GM12878 (cell line): Measurements from ENCODE around the gene FOXK1. TPM values are rescaled to one million over a fixed set of nuclear protein-coding genes. Genes with fewer than 3 reads are reported as not detected.

ENCODE experiments used
- ATAC-seq: fragments of 200-7000 bp; cut with Tn5 transposase; 3 replicates; pipeline ENCODE4 v1.9.1; 2020; ENCODE audit warnings: mild to moderate bottlenecking, moderate library complexity
- BruUV-seq: library from RNA; stranded (reverse); fragments of 400-500 nt; replicated peaks from 2 replicates; lab custom pipeline; 2021; lab: Mats Ljungman, UMichigan
- CTCF ChIA-PET: fragments of 300-600 bp; sonication (Branson Sonifier 250); formaldehyde crosslinking; extraction: SDS; loops from one replicate; lab custom pipeline; 2021; ENCODE audit warnings: inconsistent platforms; lab: Yijun Ruan, JAX
- POLR2A ChIA-PET: fragments of 350-600 bp; formaldehyde crosslinking; extraction: SDS; loops from one replicate; lab custom pipeline; 2021; ENCODE audit warnings: inconsistent platforms; lab: Charles Lee
- RAD21 ChIA-PET: fragments of 300-600 bp; sonication (Branson Sonifier 250); formaldehyde crosslinking; loops from one replicate; lab custom pipeline; 2023; ENCODE audit warnings: antibody characterized with exemption; ENCODE audit not compliant: unreplicated experiment; lab: Charles Lee
- SMC1A ChIA-PET: fragments of 300-600 bp; sonication (Branson Sonifier 250); formaldehyde crosslinking; loops from one replicate; lab custom pipeline; 2023; ENCODE audit not compliant: unreplicated experiment, uncharacterized antibody; lab: Charles Lee
- DNase-seq: peaks from one replicate; pipeline ENCODE4 v3.0.0-alpha.2; 2011; ENCODE audit warnings: low read depth, low spot score
- FAIRE-seq: peaks from 3 replicates; lab custom pipeline; 2011; peaks lifted over from hg19 to GRCh38; lab: Jason Lieb, UNC
- H2AFZ ChIP-seq: 2 replicates; pipeline ENCODE4 v1.6.0; 2011; ENCODE audit warnings: low read depth, low read length, control low read depth; ENCODE audit not compliant: control insufficient read depth
- H3K27ac ChIP-seq: 2 replicates; pipeline ENCODE4 v1.5.1; 2011; ENCODE audit warnings: control low read depth; ENCODE audit not compliant: control insufficient read depth, insufficient read depth
- H3K27me3 ChIP-seq, 2 experiments: replicated peaks in 1 of 2; 2 replicates each; pipeline versions ENCODE4 v1.6.0 to v1.6.1; 2011; ENCODE audit warnings: low read length in 1 of 2; ENCODE audit not compliant: control insufficient read depth in 2 of 2, insufficient read depth in 2 of 2
- H3K36me3 ChIP-seq, 2 experiments: 2 replicates each; pipeline ENCODE4 v1.5.1; 2011; ENCODE audit warnings: low read length in 1 of 2; ENCODE audit not compliant: control insufficient read depth in 2 of 2, insufficient read depth in 2 of 2
- H3K4me1 ChIP-seq: 2 replicates; pipeline ENCODE4 v1.6.1; 2011; ENCODE audit warnings: mild to moderate bottlenecking, low read length, moderate library complexity, mixed read lengths; ENCODE audit not compliant: control insufficient read depth, insufficient read depth
- H3K4me2 ChIP-seq: 2 replicates; pipeline ENCODE4 v1.6.0; 2011; ENCODE audit warnings: control low read depth; ENCODE audit not compliant: control insufficient read depth, insufficient read depth
- H3K4me3 ChIP-seq: fragments of 200-600 bp; sonication (generic); 2 replicates; pipeline ENCODE4 v1.5.1; 2016
- H3K79me2 ChIP-seq: 2 replicates; pipeline ENCODE4 v1.6.0; 2011; ENCODE audit warnings: low read length; ENCODE audit not compliant: control insufficient read depth, insufficient read depth
- H3K9ac ChIP-seq: 2 replicates; pipeline ENCODE4 v1.8.0; 2011; ENCODE audit warnings: low read length, control low read depth, mixed read lengths; ENCODE audit not compliant: control insufficient read depth, insufficient read depth
- H3K9me3 ChIP-seq: replicated peaks from 3 replicates; pipeline ENCODE4 v1.5.1; 2011; ENCODE audit warnings: mild to moderate bottlenecking, low read length; ENCODE audit not compliant: control insufficient read depth, insufficient read depth
- H4K20me1 ChIP-seq: 2 replicates; pipeline ENCODE4 v1.6.0; 2011; ENCODE audit not compliant: control insufficient read depth, insufficient read depth
- ATF7 ChIP-seq: fragments of 450-650 bp; IDR thresholded peaks from 2 replicates; pipeline ENCODE4 v1.6.1; 2016; ENCODE audit warnings: low read depth, mild to moderate bottlenecking
- BACH1 ChIP-seq: fragments of 450-650 bp; IDR thresholded peaks from 2 replicates; pipeline ENCODE4 v1.6.1; 2017; ENCODE audit warnings: mild to moderate bottlenecking, borderline replicate concordance
- CHD4 ChIP-seq: fragments of 200-600 bp; sonication (generic); IDR thresholded peaks from 2 replicates; pipeline ENCODE4 v1.6.1; 2016; ENCODE audit warnings: mild to moderate bottlenecking
- HCFC1 ChIP-seq: fragments of 150-350 bp; IDR thresholded peaks from 2 replicates; pipeline ENCODE4 v1.6.1; 2014; ENCODE audit warnings: low read length
- HDAC2 ChIP-seq: fragments of 200-600 bp; sonication (generic); IDR thresholded peaks from 2 replicates; pipeline ENCODE4 v1.6.1; 2017
- JUND ChIP-seq: IDR thresholded peaks from 2 replicates; pipeline ENCODE4 v1.6.1; 2012; ENCODE audit warnings: low read depth, mild to moderate bottlenecking, low read length, improper control_type of control experiment, moderate library complexity
- MEF2B ChIP-seq: fragments of 450-650 bp; IDR thresholded peaks from 2 replicates; pipeline ENCODE4 v1.6.1; 2018; ENCODE audit warnings: mild to moderate bottlenecking, moderate library complexity; ENCODE audit not compliant: partially characterized antibody, poor library complexity, severe bottlenecking
- POLR2A ChIP-seq: IDR thresholded peaks from 2 replicates; pipeline ENCODE4 v1.6.1; 2011; ENCODE audit warnings: low read depth, mild to moderate bottlenecking, low read length
- RAD21 ChIP-seq: IDR thresholded peaks from 2 replicates; pipeline ENCODE4 v1.6.1; 2011; ENCODE audit warnings: mild to moderate bottlenecking, low read depth, low read length, moderate library complexity; ENCODE audit not compliant: insufficient read depth
- RCOR1 ChIP-seq: conservative IDR thresholded peaks from 2 replicates; pipeline ENCODE4 v1.6.1; 2012; ENCODE audit warnings: low read depth, low read length, improper control_type of control experiment
- SREBF1 ChIP-seq: IDR thresholded peaks from 2 replicates; pipeline ENCODE4 v1.6.1; 2012; ENCODE audit warnings: mild to moderate bottlenecking, low read length
- SUZ12 ChIP-seq: fragments of 200-600 bp; sonication (generic); IDR thresholded peaks from one replicate; pipeline ENCODE4 v1.6.1; 2018; ENCODE audit warnings: antibody characterized with exemption, mild to moderate bottlenecking; ENCODE audit not compliant: unreplicated experiment
- TCF3 ChIP-seq: IDR thresholded peaks from 2 replicates; pipeline ENCODE4 v1.6.1; 2012; ENCODE audit warnings: low read depth, mild to moderate bottlenecking, low read length, borderline replicate concordance; ENCODE audit not compliant: insufficient read depth
- WGBS: methylation state at CpG from one replicate; pipeline ENCODE4 v1.1.6; 2016; ENCODE audit warnings: low lambda C conversion rate; ENCODE audit not compliant: insufficient replicate concordance, insufficient coverage; ENCODE audit errors: missing lambda C conversion rate; 5-methylcytosine and 5-hydroxymethylcytosine counted together
- in situ Hi-C: fragments of 300-500 bp; cut with MboI; formaldehyde crosslinking; loops from 9 replicates; pipeline ENCODE4 v1.14.3; 2018; ENCODE audit warnings: mixed read lengths
- intact Hi-C: fragments of 100-400 bp; cut with micrococcal nuclease; formaldehyde crosslinking; loops from one replicate; pipeline ENCODE4 v1.14.2; 2022; ENCODE audit not compliant: unreplicated experiment
- polyA plus RNA-seq, 11 experiments: library from polyadenylated mRNA; depleted of rRNA in 4 of 11; unstranded in 6 of 11; stranded (reverse) in 5 of 11; fragments of >200 nt; fragmentation: Nextera tagmentation in 4 of 11; fragmentation: Illumina TruSeq in 1 of 11; extraction: Ambion mirVana in 4 of 11; extraction: Trizol in 1 of 11; gene quantifications; 1 replicate in 1 of 11; 2 replicates in 10 of 11; pipeline versions ENCODE4 v1.2.1 to v1.2.3, GENCODE V29; 2011 to 2016; ENCODE audit warnings: inconsistent platforms in 2 of 11, missing spikeins in 2 of 11, low read depth in 1 of 11
- total RNA-seq, 4 experiments: library from RNA; depleted of rRNA in 3 of 4; stranded (reverse); fragments of >200 nt in 3 of 4; fragmentation: Illumina TruSeq in 1 of 4; extraction: Trizol in 1 of 4; gene quantifications; 2 replicates each; pipeline versions ENCODE4 v1.2.1 to v1.2.3, GENCODE V29; 2013 to 2021
- TF ChIP-seq, protein P1 (sequence below): fragments of 450-650 bp; formaldehyde crosslinking; IDR thresholded peaks from 2 replicates; pipeline ENCODE4 v1.4.0; 2020; ENCODE audit warnings: mild to moderate bottlenecking, moderate library complexity
- TF ChIP-seq, protein P2 (sequence below), 3 experiments: IDR thresholded peaks in 2 of 3; conservative IDR thresholded peaks in 1 of 3; 2 replicates each; pipeline ENCODE4 v1.5.1; 2011; ENCODE audit warnings: low read depth in 3 of 3, low read length in 3 of 3, mild to moderate bottlenecking in 3 of 3, control low read depth in 2 of 3, moderate library complexity in 2 of 3, inconsistent platforms in 1 of 3, mixed read lengths in 1 of 3; ENCODE audit not compliant: control insufficient read depth in 2 of 3, insufficient read depth in 1 of 3; ENCODE audit errors: extremely low read depth in 1 of 3

The FOXK1 gene
- total and polyA plus RNA-seq, 10 of the 15 experiments (the other 5 are each of a cell fraction or from before 2014, with no cell fraction given): 0.24 to 31.8 (median 4.5) TPM

GRCh38 chr7:4794591-4795350 is 112.7 kb downstream of the FOXK1 start:
- Histone ChIP-seq H3K4me2 (no peak overlapping the region), H4K20me1 (no peaks in the 10 kb centered on the region), H3K36me3 (peaks cover 0 to 13% of the 10 kb centered on the region in 2 experiments; a peak in 2 of 4 replicates), H3K79me2 (no peaks in the 10 kb centered on the region), H2AFZ (no peak overlapping the region), H3K4me3 (no peak overlapping the region), H3K27ac (no peak overlapping the region), H3K4me1 (no peaks in the 10 kb centered on the region), H3K27me3 (no peaks in the 10 kb centered on the region), H3K9ac (no peak overlapping the region), H3K9me3 (no peaks in the 10 kb centered on the region; the same call in 2 of the 3 replicates)
- DNase-seq: no peak
- 70% methylated on average over 24 of the region's 24 CpGs for WGBS
- FAIRE-seq: no peak
- ChIA-PET CTCF (interaction anchor here (0.6 to 2.8 kb wide), 2 partner anchors 102 to 291 kb away, joined by 3 to 12 read pairs; no protein-coding TSS in a partner anchor), POLR2A (interaction anchor here (0.6 kb wide), 1 partner anchor 89 kb away, joined by 4 read pairs; no protein-coding TSS in a partner anchor), SMC1A (interaction anchor here (1.2 kb wide), 1 partner anchor 61 kb away, joined by 3 read pairs; no protein-coding TSS in a partner anchor), RAD21 (no interaction called here)
- no peak for TF ChIP-seq JUND
- no peak for TF ChIP-seq HCFC1
- TF ChIP-seq POLR2A: no peak
- TF ChIP-seq, protein P1, sequence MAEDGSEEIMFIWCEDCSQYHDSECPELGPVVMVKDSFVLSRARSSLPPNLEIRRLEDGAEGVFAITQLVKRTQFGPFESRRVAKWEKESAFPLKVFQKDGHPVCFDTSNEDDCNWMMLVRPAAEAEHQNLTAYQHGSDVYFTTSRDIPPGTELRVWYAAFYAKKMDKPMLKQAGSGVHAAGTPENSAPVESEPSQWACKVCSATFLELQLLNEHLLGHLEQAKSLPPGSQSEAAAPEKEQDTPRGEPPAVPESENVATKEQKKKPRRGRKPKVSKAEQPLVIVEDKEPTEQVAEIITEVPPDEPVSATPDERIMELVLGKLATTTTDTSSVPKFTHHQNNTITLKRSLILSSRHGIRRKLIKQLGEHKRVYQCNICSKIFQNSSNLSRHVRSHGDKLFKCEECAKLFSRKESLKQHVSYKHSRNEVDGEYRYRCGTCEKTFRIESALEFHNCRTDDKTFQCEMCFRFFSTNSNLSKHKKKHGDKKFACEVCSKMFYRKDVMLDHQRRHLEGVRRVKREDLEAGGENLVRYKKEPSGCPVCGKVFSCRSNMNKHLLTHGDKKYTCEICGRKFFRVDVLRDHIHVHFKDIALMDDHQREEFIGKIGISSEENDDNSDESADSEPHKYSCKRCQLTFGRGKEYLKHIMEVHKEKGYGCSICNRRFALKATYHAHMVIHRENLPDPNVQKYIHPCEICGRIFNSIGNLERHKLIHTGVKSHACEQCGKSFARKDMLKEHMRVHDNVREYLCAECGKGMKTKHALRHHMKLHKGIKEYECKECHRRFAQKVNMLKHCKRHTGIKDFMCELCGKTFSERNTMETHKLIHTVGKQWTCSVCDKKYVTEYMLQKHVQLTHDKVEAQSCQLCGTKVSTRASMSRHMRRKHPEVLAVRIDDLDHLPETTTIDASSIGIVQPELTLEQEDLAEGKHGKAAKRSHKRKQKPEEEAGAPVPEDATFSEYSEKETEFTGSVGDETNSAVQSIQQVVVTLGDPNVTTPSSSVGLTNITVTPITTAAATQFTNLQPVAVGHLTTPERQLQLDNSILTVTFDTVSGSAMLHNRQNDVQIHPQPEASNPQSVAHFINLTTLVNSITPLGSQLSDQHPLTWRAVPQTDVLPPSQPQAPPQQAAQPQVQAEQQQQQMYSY (CRISPR knock-in tag): no peak
- no peak for TF ChIP-seq ATF7
- no peak for TF ChIP-seq TCF3
- TF ChIP-seq RCOR1: no peak
- TF ChIP-seq MEF2B: no peak
- no peak for TF ChIP-seq HDAC2
- TF ChIP-seq, protein P2, sequence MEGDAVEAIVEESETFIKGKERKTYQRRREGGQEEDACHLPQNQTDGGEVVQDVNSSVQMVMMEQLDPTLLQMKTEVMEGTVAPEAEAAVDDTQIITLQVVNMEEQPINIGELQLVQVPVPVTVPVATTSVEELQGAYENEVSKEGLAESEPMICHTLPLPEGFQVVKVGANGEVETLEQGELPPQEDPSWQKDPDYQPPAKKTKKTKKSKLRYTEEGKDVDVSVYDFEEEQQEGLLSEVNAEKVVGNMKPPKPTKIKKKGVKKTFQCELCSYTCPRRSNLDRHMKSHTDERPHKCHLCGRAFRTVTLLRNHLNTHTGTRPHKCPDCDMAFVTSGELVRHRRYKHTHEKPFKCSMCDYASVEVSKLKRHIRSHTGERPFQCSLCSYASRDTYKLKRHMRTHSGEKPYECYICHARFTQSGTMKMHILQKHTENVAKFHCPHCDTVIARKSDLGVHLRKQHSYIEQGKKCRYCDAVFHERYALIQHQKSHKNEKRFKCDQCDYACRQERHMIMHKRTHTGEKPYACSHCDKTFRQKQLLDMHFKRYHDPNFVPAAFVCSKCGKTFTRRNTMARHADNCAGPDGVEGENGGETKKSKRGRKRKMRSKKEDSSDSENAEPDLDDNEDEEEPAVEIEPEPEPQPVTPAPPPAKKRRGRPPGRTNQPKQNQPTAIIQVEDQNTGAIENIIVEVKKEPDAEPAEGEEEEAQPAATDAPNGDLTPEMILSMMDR (IDR thresholded peaks at IDR 0.05 in 2 of 3, conservative IDR thresholded peaks at IDR 0.05 in 1 of 3; ENCODE audit: control insufficient read depth in 2 of 3, extremely low read depth in 1 of 3, insufficient read depth in 1 of 3, low read depth in 3 of 3, low read length in 3 of 3): no peak
- no peak for TF ChIP-seq BACH1
- no peak for TF ChIP-seq RAD21
- no peak for TF ChIP-seq SREBF1
- TF ChIP-seq CHD4: no peak
- no peak for TF ChIP-seq SUZ12
- in situ Hi-C loops (loop anchor here (5.0 kb wide), 1 partner anchor 288 kb away; no protein-coding TSS in a partner anchor), intact Hi-C loops (loop anchor here (10.0 kb wide), 1 partner anchor 180 kb away; no protein-coding TSS in a partner anchor)
- BruUV-seq: no TSS peak
- ATAC-seq: no peak
